Hepatic stellate cell (primary cell): ENCODE measurements around the gene S100B.
A peak's percentile ranks its signal among the peaks of the same experiment; 100 is the strongest.
"Not testable (repeated sequence)": the region's sequence is repeated elsewhere in the genome, so short reads cannot be mapped to it uniquely, and the experiment has no call there.

Source experiments
- DNase-seq: peaks from one replicate; pipeline ENCODE4 v3.0.0; 2011; ENCODE audit warnings: low spot score

Gene S100B

DNA sequence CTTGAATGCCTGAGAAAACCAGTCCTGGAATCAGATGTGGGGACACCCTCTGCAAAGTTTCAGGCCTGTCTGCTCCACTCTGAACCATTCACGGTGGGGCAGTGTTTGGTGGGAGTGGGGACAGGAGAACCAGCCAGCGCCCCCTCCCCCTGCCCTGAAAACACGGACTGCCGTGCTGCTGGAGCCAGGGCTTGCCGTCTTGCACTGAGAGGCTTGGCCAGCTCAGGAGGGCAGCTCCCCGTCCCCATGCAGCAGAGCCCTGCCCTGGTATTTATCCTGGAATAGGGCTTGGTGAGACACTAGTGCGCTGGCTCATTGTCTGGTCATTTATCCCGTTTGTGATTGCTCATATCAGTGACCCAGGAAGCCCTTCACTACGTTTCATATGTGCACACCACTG lies 3.9 kb downstream of the S100B start:
- no peak for DNase-seq

GRCh38 chr21:46600305-46600704 lies 4.6 kb downstream of the S100B start:
- no peak for DNase-seq

DNA sequence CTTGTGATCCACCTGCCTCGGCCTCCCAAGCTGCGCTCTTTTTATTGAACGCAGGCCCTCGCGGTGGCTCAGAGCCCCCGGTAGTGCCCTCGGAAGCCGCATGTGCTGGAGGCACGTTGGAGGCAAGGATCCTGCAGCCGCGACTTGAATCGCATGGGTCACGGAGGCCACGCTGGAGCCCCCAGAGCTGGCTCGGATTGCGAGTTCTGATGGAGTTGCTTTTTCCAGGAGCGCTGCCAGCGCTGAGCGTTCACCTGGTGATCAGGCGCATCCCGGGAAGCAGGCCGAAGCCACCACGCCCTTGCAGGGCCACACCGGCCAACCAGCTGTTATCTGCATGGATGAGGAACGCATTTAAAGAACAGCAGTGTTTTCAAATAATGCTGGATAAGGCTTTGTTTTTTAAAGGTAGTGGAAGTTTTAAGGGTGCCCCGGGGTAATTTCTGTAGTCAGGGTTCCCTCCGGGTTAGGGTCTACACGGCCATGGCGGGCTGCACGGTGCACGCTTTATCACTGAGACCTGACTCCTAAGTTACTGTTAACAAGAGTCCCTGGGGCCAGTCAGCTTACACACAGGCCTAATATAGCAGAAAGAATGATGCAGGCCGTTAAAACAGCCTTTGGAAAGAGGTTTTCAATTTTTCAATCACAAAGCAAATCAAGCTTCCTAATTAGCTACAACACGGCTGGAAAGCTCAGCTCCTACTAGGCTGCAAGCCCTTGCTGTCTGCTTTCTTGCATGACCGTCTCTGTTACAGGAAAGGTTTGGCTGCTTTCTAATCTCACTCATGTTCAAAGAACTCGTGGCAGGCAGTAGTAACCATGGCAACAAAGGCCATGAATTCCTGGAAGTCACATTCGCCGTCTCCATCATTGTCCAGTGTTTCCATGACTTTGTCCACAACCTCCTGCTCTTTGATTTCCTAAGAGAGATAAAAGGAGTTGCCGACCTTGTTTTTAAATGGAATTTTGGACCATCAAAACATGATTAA lies 6.0 kb downstream of the S100B start:
- peak; percentile 93 for DNase-seq

- DNase-seq = no peak
Observed at GRCh38 chr21:46597896-46598343, 7.0 kb downstream of the S100B start.

DNA sequence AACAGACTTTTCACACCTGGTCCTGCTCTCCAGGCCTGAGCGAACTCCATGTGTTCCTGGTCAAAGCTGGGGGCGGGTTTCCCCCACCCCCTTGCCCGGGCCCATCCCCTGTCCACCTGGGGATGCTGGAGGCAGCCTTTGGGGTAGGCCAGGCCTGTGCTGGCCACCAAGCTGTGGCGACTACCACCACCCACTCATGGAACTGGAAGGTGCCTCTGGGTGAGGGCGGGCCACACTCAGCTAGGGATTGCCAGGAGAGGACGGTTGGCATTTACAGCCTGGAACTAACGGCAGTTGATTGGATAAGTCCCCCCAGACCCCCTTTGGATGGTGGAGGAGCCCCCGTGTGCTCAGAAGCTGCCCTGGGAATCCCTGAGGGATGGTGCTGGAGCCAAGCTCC lies 7.9 kb downstream of the S100B start:
- no peak for DNase-seq

- DNase-seq = no peak
Observed at GRCh38 chr21:46596201-46596600, 8.7 kb downstream of the S100B start.

DNA sequence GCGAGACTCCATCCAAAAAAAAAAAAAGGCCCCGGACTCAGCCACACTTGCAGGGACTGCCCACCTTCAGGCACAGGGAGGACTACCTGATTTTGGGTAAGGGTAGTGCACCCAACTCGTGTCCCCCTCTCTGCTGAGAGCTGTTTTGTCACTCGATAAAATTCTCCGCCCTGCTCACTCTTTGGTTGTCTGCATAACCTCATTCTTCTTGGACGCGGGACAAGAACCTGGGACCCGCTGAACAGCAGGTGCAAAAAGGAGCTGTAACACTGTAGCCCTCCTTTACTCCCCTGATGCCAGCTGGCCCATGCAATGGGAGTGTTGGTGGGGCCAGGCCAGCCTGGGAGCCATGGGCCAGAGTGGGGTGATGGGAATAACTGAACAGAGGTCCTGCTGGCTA lies 10.6 kb downstream of the S100B start:
- no peak for DNase-seq

GRCh38 chr21:46585191-46585953 lies 19.5 kb downstream of the S100B start:
- DNase-seq = no peak

GRCh38 chr21:46581780-46582307 lies 23.0 kb downstream of the S100B start:
- no peak for DNase-seq

DNA sequence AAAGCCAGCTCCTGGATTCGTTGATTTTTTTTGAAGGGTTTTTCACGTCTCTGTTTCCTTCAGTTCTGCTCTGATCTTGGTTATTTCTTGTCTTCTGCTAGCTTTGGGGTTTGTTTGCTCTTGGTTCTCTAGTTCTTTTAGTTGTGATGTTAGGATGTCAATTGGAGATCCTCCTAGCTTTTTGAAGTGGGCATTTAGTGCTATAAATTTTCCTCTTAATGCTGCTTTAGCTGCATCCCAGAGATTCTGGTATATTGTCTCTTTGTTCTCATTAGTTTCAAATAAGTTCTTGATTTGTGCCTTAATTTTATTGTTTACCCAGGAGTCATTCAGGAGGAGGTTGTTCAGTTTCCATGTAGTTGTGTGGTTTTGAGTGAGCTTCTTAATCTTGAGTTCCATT lies 25.5 kb downstream of the S100B start:
- not testable (repeated sequence) for DNase-seq

GRCh38 chr21:46577786-46578185 lies 27.1 kb downstream of the S100B start:
- DNase-seq = not testable (repeated sequence)

DNA sequence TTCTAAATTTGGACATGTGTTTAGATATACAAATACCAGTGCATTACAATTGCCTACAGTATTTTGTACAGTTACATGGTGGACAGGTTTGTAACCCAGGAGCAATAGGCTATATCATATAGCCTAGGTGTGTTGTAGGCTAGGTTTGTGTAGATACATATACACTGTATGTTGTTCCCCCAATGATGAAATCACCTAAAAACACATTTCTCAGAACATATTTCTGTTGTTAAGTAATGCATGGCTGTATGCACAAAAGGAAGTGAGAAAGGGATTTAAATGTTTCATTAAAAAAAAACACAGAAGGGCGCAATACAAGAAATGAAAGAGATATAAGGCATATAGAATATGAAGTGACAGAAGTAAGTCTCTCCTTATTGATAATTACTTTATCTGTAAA lies 32.0 kb downstream of the S100B start:
- DNase-seq = no peak

- DNase-seq = no peak
Observed at GRCh38 chr21:46570631-46571030, 34.3 kb downstream of the S100B start.

DNA sequence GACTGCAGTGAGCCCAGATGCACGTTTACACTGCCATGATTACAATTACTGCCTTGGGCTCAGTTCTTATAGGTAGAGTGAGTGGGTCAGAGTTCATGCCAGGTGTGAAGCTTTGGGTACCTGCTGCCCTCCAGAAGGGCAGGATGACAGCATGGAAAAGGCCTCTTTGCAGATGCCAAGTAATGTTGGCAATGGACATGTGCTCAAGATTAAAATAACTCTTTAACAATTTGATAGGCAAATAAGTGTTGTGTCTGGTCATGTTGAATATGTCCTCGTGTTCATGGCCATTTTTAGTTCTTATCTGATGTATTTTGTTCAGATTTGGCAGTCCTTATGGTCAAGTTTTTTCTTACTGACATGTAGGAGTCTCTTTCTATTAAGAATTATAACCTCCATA lies 34.8 kb downstream of the S100B start:
- no peak for DNase-seq

- no peak for DNase-seq
Observed at GRCh38 chr21:46569081-46569480, 35.8 kb downstream of the S100B start.

DNA sequence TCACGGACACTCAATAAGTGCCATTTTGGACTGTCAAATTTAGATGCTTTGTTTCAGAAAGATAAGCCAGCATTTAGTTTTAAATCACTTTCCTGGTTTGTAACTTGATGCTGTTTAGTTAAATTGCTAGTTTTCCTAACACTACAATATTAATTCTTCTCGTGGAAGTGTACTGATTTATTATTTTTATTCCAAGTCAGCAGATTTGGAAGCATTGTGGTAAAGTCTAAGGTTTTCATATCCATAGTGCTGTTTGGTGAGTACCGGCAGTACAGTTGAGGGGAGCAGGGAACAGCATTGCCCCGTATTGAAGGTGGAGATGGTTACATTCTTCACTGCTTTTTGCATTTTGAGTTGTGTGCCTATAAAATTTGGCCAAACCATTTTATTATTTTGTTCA lies 36.3 kb downstream of the S100B start:
- no peak for DNase-seq

DNA sequence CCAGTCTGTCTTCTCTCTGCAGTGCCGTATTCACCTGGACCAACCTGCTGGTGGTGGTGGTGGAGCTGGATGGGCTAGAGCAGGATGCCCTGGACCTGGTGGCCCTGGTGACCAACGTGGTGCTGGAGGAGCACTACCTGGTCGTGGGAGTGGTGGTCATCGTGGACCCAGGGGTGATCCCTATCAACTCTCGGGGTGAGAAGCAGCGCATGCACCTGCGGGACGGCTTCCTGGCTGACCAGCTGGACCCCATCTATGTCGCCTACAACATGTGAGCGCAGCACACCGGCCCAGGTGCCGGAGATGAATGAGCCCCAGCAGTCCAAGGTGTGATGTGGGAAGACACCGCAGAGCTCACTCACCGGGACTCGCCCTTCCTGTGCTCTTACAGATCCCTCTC lies 37.5 kb downstream of the S100B start:
- DNase-seq = no peak

GRCh38 chr21:46564391-46564790 lies 40.5 kb downstream of the S100B start:
- no peak for DNase-seq

- DNase-seq = no peak
Observed at GRCh38 chr21:46562964-46563607, 41.8 kb downstream of the S100B start.

DNA sequence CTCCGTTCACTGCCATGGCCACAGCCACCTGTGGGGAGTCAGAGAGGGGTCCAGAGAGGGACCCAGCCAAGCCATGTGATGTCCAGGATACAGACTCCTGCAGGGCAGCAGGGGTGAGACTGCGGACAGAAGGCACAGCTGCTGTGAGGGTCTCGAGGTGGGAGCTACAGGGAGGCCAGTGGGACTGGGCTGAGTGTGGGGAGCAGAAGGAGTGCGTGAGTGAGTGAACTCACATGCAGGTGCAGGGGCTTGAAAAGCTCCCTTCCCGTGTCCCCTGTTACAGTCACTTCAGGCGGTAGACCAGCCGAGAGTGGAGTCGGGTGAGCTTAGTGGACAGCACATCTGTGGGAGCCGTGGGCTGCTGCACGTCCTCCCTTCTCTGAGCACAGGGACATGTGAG lies 42.4 kb downstream of the S100B start:
- DNase-seq = no peak

- no peak for DNase-seq
Observed at GRCh38 chr21:46561445-46562090, 43.3 kb downstream of the S100B start.
